Stimulated activated CD4-positive, alpha-beta T cell treated with anti-CD3 and anti-CD28 coated beads, Interleukin-4, amount 100 ng/mL, for 48 hours (primary cell): Measurements from ENCODE around the gene UNC45B.
"Not testable (repeated sequence)": the region's sequence is repeated elsewhere in the genome, so short reads cannot be mapped to it uniquely, and the experiment has no call there.

Source experiments
- DNase-seq, 2 donors: peaks; one replicate each; pipeline ENCODE4 v3.0.0-alpha.2; 2020; ENCODE audit warnings: low read depth in 2 of 2

The UNC45B gene

GRCh38 chr17:35218915-35219314 lies 71.3 kb downstream of the UNC45B start:
- no peak for DNase-seq

DNA sequence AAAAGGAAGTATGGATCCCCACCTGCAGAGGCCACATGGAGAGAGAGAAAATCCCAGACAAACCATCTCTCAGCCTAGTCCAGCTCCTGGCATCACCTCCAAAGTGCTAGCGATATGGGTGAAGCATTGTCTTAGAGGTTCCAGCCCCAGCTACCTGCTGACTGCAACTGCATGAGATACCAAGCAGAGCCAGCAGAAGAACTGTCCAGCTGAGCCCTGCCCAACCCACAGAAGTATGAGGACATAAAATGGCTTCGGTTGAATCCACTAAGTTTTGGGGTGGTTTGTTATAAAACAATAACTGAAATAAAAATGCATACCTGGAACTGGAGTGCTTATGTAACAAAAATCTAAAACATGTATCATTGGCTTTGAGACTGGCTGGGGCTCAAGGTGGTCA lies 74.8 kb downstream of the UNC45B start:
- DNase-seq: no peak

- DNase-seq: no peak
These were observed 76.8 kb downstream of the UNC45B start for GRCh38 chr17:35224436-35224835.

DNA sequence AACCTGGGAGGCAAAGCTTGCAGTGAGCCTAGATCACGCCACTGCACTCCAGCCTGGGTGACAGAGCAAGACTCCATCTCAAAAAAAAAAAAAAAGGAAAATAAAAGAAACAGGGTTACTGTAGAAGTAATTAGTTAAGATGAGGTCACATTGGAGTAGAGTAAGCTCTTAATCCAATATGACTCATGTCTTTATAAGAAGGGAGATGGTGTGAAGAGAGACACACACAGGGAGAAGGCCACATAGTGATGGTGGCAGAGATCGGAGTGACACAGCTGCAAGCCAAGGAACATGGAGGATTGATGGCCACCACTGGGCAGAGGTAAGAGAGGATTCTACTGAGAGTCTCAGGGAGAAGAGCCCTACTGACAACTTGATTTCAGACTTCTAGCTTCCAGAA lies 79.9 kb downstream of the UNC45B start:
- DNase-seq: no peak

DNA sequence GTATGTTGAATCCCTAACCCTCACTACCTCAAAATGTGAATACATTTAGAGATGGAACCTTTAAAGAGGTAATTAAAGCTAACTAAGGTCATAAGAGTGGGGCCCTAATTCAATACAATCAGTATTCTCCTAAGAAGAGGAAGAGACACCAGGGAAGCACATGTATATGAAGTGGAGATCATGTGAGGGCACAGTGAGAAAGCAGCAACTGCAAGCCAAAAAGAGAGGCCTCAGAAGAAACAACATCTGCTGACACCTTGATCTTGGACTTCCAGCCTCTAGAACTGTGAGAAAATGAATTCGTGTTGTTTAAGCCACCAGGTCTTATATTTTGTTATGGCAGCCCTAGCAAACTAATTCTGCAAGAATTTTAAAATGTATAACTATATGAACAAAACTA lies 82.0 kb downstream of the UNC45B start:
- no peak for DNase-seq

DNA sequence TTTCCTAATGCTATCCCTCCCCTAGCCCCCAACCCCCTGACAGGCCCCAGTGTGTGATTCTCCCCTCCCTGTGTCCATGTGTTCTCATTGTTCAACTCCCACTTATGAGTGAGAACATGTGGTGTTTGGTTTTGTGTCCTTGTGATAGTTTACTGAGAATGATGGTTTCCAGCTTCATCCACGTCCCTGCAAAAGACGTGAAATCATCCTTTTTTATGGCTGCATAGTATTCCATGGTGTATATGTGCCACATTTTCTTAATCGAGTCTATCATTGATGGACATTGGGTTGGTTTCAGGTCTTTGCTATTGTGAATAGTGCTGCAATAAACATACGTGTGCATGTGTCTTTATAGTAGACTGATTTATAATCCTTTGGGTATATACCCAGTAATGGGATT lies 86.7 kb downstream of the UNC45B start:
- not testable (repeated sequence) for DNase-seq

GRCh38 chr17:35235289-35235688 lies 87.7 kb downstream of the UNC45B start:
- no peak for DNase-seq

DNA sequence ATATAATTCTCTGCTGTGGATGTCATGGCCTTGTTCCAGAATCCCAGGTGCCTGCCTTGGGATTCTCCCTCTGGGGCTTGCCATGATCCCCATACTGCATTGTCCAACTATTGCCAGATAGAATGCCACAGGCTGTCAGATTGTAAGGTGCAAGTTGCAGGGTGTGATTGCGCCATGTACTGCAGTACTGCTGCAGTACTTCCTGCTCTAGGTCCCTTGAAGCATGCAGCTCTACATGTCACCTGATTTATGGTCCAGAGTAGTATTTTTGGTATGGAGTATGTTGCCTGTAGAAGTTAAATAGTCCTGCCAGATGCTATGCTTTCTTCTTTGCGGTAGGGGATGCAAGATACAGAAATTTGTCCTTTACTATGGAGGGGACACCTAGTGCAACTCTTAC lies 88.3 kb downstream of the UNC45B start:
- DNase-seq: no peak

GRCh38 chr17:35236821-35237220 lies 89.2 kb downstream of the UNC45B start:
- no peak for DNase-seq

- DNase-seq: no peak
These were observed 91.2 kb downstream of the UNC45B start for GRCh38 chr17:35238821-35239220.
